Measurements from ENCODE around the gene PAK2. TPM values are rescaled to one million over a fixed set of nuclear protein-coding genes. Genes with fewer than 3 reads are reported as not detected.

PAK2 gene
- total RNA-seq, 1 donor from 2014 or later: 96.4 TPM

DNA sequence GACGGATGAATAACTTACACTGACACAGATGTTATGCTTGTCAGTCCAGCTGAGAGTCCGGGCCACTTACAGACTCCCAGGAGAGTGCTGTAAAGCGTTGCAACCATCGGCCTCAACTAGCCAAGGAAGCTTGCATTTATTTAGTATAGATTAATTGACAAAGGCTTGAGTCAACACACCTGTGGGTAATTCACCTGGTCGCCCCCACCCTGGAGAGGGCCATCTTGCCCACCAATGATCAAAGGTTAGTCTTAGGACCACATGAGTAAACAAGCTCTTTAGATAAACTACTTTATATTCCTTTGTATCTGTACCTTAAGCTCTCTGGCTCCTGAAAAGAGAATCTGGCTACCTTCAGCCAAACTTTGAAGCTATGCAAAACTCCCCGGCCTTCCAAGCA is 51.0 kb downstream of the PAK2 start:
- peaks cover 10% of the 10 kb centered on the region for H3K9me3 Mint-ChIP-seq
- H3K36me3 Mint-ChIP-seq (ENCODE audit: low read depth): peaks cover 45% of the 10 kb centered on the region
- H3K27ac Mint-ChIP-seq (ENCODE audit: unreplicated experiment): no peak overlapping the region
- DNase-seq (ENCODE audit: low read depth, low spot score): no peak
- H3K4me3 Mint-ChIP-seq: no peak overlapping the region
- peaks cover 11% of the 10 kb centered on the region for H3K4me1 Mint-ChIP-seq
- TF ChIP-seq, protein P1, sequence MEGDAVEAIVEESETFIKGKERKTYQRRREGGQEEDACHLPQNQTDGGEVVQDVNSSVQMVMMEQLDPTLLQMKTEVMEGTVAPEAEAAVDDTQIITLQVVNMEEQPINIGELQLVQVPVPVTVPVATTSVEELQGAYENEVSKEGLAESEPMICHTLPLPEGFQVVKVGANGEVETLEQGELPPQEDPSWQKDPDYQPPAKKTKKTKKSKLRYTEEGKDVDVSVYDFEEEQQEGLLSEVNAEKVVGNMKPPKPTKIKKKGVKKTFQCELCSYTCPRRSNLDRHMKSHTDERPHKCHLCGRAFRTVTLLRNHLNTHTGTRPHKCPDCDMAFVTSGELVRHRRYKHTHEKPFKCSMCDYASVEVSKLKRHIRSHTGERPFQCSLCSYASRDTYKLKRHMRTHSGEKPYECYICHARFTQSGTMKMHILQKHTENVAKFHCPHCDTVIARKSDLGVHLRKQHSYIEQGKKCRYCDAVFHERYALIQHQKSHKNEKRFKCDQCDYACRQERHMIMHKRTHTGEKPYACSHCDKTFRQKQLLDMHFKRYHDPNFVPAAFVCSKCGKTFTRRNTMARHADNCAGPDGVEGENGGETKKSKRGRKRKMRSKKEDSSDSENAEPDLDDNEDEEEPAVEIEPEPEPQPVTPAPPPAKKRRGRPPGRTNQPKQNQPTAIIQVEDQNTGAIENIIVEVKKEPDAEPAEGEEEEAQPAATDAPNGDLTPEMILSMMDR (conservative IDR thresholded peaks at IDR 0.05): no peak
- no peaks in the 10 kb centered on the region for H3K27me3 Mint-ChIP-seq (ENCODE audit: low read depth)

DNA sequence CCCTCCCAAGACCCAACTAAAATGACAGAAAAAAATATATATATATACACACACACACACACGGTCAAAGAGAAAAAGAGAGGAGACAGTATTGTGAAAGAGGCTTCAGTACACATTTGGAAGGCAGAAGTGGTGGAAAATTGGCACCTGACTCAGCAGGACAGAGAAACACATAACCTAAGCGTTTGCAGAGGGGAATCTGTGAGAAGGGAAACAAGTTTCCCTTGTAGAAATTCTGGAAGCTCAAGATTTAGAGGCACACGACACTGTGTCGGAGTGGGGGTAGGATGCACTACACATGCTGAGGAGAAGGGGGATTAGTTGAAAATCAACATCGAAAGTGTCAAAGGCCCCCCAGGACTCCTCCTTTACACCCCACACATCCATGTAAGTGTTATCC is 53.1 kb downstream of the PAK2 start:
- Mint-ChIP-seq H3K36me3 (ENCODE audit: low read depth) (peaks cover 40% of the 10 kb centered on the region), H3K27me3 (ENCODE audit: low read depth) (no peaks in the 10 kb centered on the region), H3K9me3 (peaks cover 10% of the 10 kb centered on the region), H3K4me3 (no peak overlapping the region), H3K27ac (ENCODE audit: unreplicated experiment) (no peak overlapping the region), H3K4me1 (peaks cover 8% of the 10 kb centered on the region)
- TF ChIP-seq, protein P1 (conservative IDR thresholded peaks at IDR 0.05): no peak
- DNase-seq (ENCODE audit: low read depth, low spot score): no peak

DNA sequence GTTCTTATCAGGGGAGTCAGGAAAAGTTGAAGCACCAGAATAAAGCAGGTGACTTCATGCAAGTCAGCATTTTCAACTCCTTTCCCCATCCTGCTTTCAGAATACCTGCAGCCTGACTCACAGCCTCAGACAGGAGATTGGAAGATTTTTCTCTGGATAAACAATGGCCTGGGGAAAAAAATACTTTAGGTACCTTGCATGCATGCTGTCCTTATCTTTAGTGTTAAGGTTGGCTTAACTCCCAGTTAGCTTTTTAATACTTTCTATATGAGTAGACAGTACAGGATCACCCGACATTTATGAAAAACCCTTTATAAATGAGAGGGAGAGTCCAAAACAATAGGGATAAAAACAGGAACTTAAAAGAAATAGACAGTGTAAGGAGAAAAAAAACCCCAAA is 53.6 kb downstream of the PAK2 start:
- H3K36me3 Mint-ChIP-seq (ENCODE audit: low read depth): peaks cover 40% of the 10 kb centered on the region
- H3K27ac Mint-ChIP-seq (ENCODE audit: unreplicated experiment): no peak overlapping the region
- no peaks in the 10 kb centered on the region for H3K27me3 Mint-ChIP-seq (ENCODE audit: low read depth)
- no peak for DNase-seq (ENCODE audit: low read depth, low spot score)
- H3K4me3 Mint-ChIP-seq: no peak overlapping the region
- peaks cover 10% of the 10 kb centered on the region for H3K9me3 Mint-ChIP-seq
- TF ChIP-seq, protein P1 (conservative IDR thresholded peaks at IDR 0.05): no peak
- peaks cover 5% of the 10 kb centered on the region for H3K4me1 Mint-ChIP-seq

DNA sequence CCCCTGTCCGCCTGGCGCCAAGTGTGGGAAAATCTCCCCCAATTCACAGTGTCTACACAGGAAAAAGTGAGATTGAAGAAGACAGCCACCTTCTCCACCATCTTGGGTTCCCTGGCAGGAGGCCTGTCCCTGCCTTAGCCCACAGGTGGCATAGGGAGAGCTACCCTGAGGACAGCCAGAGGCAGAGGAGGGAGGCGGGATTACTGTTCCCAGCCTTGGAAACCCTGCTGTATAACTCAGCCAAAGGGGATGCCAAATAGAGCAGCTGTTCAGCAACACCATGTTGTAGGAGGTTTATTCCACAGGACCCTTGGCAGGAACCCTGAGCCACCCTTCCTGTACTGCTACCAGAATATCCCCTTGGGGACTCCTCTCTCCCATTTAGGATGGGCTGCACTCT is 54.8 kb downstream of the PAK2 start:
- TF ChIP-seq, protein P1 (conservative IDR thresholded peaks at IDR 0.05): no peak
- H3K36me3 Mint-ChIP-seq (ENCODE audit: low read depth): peaks cover 34% of the 10 kb centered on the region
- no peaks in the 10 kb centered on the region for H3K27me3 Mint-ChIP-seq (ENCODE audit: low read depth)
- no peak for DNase-seq (ENCODE audit: low read depth, low spot score)
- H3K4me3 Mint-ChIP-seq: no peak overlapping the region
- no peaks in the 10 kb centered on the region for H3K4me1 Mint-ChIP-seq
- H3K27ac Mint-ChIP-seq (ENCODE audit: unreplicated experiment): no peak overlapping the region
- peaks cover 8% of the 10 kb centered on the region for H3K9me3 Mint-ChIP-seq

DNA sequence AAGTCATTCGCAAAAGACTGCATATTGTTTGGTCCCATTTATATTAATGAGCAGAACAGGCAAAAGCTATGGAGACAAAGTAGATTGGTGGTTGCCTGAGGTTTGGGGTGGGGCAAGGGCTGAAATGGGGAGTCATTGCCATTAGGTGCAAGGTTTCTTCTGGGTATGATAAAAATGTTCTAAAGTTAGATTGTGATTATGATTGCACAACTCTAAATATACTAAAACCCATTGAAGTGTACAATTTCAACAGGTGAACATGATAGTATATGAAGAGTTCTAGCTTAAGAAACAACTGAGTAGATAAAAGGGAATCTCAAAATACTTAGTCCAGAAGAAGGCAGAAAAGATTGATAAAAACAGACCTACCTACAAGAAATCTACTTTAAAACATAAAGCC is 56.7 kb downstream of the PAK2 start:
- peaks cover 20% of the 10 kb centered on the region for H3K36me3 Mint-ChIP-seq (ENCODE audit: low read depth)
- no peak overlapping the region for H3K4me3 Mint-ChIP-seq
- H3K27me3 Mint-ChIP-seq (ENCODE audit: low read depth): no peaks in the 10 kb centered on the region
- peaks cover 11% of the 10 kb centered on the region for H3K4me1 Mint-ChIP-seq
- TF ChIP-seq, protein P1 (conservative IDR thresholded peaks at IDR 0.05): no peak
- peaks cover 3% of the 10 kb centered on the region for H3K9me3 Mint-ChIP-seq
- no peak overlapping the region for H3K27ac Mint-ChIP-seq (ENCODE audit: unreplicated experiment)
- DNase-seq (ENCODE audit: low read depth, low spot score): no peak
